Measurements from ENCODE around the gene CCDC158.

- TF ChIP-seq POLR2A (IDR thresholded peaks at IDR 0.05; ENCODE audit: low read depth, low read length) (no peak), MAFK (IDR thresholded peaks at IDR 0.05; ENCODE audit: low read depth, low read length) (no peak)
- TF ChIP-seq, protein P1, sequence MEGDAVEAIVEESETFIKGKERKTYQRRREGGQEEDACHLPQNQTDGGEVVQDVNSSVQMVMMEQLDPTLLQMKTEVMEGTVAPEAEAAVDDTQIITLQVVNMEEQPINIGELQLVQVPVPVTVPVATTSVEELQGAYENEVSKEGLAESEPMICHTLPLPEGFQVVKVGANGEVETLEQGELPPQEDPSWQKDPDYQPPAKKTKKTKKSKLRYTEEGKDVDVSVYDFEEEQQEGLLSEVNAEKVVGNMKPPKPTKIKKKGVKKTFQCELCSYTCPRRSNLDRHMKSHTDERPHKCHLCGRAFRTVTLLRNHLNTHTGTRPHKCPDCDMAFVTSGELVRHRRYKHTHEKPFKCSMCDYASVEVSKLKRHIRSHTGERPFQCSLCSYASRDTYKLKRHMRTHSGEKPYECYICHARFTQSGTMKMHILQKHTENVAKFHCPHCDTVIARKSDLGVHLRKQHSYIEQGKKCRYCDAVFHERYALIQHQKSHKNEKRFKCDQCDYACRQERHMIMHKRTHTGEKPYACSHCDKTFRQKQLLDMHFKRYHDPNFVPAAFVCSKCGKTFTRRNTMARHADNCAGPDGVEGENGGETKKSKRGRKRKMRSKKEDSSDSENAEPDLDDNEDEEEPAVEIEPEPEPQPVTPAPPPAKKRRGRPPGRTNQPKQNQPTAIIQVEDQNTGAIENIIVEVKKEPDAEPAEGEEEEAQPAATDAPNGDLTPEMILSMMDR (conservative IDR thresholded peaks at IDR 0.05; ENCODE audit: low read depth, low read length), result no peak
Measured at GRCh38 chr4:76435528-76436319, 14.8 kb upstream of the CCDC158 start.
